Naive thymus-derived CD4-positive, alpha-beta T cell (primary cell): ENCODE measurements around the gene ATAD2B. TPM values are rescaled to one million over a fixed set of nuclear protein-coding genes. Genes with fewer than 3 reads are reported as not detected.
A peak's percentile ranks its signal among the peaks of the same experiment; 100 is the strongest.

ENCODE experiments used
- ATAC-seq: fragments of 150-1000 bp; cut with Tn5 transposase; 2 replicates; pipeline ENCODE4 v1.10.0; 2021; ENCODE audit warnings: mild to moderate bottlenecking, moderate library complexity
- CTCF ChIA-PET: fragments of 350-600 bp; sonication (Branson Sonifier 250); formaldehyde crosslinking; loops from one replicate; lab custom pipeline; 2021; ENCODE audit warnings: antibody characterized with exemption; lab: Charles Lee
- POLR2A ChIA-PET: fragments of 350-600 bp; sonication (Branson Sonifier 250); formaldehyde crosslinking; loops from one replicate; lab custom pipeline; 2021; ENCODE audit warnings: antibody characterized with exemption, inconsistent platforms; lab: Charles Lee
- DNase-seq, 9 donors: peaks; one replicate each; pipeline versions ENCODE4 v3.0.0 to v3.0.0-alpha.2; 2020 to 2022; ENCODE audit warnings: mixed read lengths in 1 of 9
- H3K27ac ChIP-seq: one replicate; pipeline ENCODE4 v1.7.0; 2013; ENCODE audit warnings: mild to moderate bottlenecking, low read depth, low read length, moderate library complexity
- H3K27me3 ChIP-seq, 2 donors: one replicate each; pipeline ENCODE4 v1.7.0; 2013; ENCODE audit warnings: low read length in 2 of 2, mild to moderate bottlenecking in 2 of 2, moderate library complexity in 2 of 2; ENCODE audit not compliant: control insufficient read depth in 2 of 2, insufficient read depth in 2 of 2
- H3K36me3 ChIP-seq, 3 experiments: 1 replicate in 2 of 3; 2 replicates in 1 of 3; pipeline ENCODE4 v1.7.0; 2013; ENCODE audit warnings: low read length in 3 of 3, mild to moderate bottlenecking in 3 of 3, moderate library complexity in 1 of 3; ENCODE audit not compliant: insufficient read depth in 3 of 3, control insufficient read depth in 2 of 3
- H3K4me1 ChIP-seq, 2 donors: one replicate each; pipeline ENCODE4 v1.7.0; 2013; ENCODE audit warnings: low read length in 2 of 2, mild to moderate bottlenecking in 2 of 2, moderate library complexity in 1 of 2; ENCODE audit not compliant: control insufficient read depth in 2 of 2, insufficient read depth in 2 of 2
- H3K4me3 ChIP-seq: 2 replicates; pipeline ENCODE4 v1.7.0; 2013; ENCODE audit warnings: mild to moderate bottlenecking, low read length
- H3K9me3 ChIP-seq, 3 experiments: 1 replicate in 2 of 3; 2 replicates in 1 of 3; pipeline ENCODE4 v1.7.0; 2013; ENCODE audit warnings: low read length in 3 of 3; ENCODE audit not compliant: control insufficient read depth in 2 of 3
- H3K27ac Mint-ChIP-seq, 9 donors: one replicate each; pipeline ENCODE4 v1.8.0; 2020 to 2022; ENCODE audit warnings: mixed read lengths in 9 of 9, mild to moderate bottlenecking in 8 of 9, moderate library complexity in 5 of 9, inconsistent platforms in 2 of 9
- H3K27me3 Mint-ChIP-seq, 5 donors: one replicate each; pipeline ENCODE4 v1.8.0; 2021 to 2022; ENCODE audit warnings: mixed read lengths in 5 of 5, mild to moderate bottlenecking in 1 of 5
- H3K36me3 Mint-ChIP-seq, 5 donors: one replicate each; pipeline ENCODE4 v1.8.0; 2020 to 2022; ENCODE audit warnings: mixed read lengths in 5 of 5, mild to moderate bottlenecking in 3 of 5, inconsistent platforms in 1 of 5
- H3K4me1 Mint-ChIP-seq, 7 donors: one replicate each; pipeline ENCODE4 v1.8.0; 2020 to 2022; ENCODE audit warnings: mixed read lengths in 7 of 7, mild to moderate bottlenecking in 3 of 7, inconsistent platforms in 1 of 7
- H3K4me3 Mint-ChIP-seq, 10 donors: one replicate each; pipeline ENCODE4 v1.8.0; 2020 to 2022; ENCODE audit warnings: mild to moderate bottlenecking in 10 of 10, mixed read lengths in 10 of 10, moderate library complexity in 6 of 10, inconsistent platforms in 2 of 10
- H3K9me3 Mint-ChIP-seq, 11 donors: one replicate each; pipeline ENCODE4 v1.8.0; 2020 to 2022; ENCODE audit warnings: mixed read lengths in 11 of 11, mild to moderate bottlenecking in 4 of 11, inconsistent platforms in 1 of 11, moderate library complexity in 1 of 11
- intact Hi-C, 2 donors: fragments of 100-400 bp; cut with micrococcal nuclease; formaldehyde crosslinking; loops; one replicate each; pipeline ENCODE4 v1.15.1; 2023
- polyA plus RNA-seq, 2 donors: library from polyadenylated mRNA; unstranded; fragments of 300-500 nt; fragmentation: Illumina TruSeq; gene quantifications; one replicate each; pipeline ENCODE4 v1.2.3, GENCODE V29; 2021
- total RNA-seq, 6 experiments: library from RNA in 5 of 6; stranded (reverse) in 5 of 6; gene quantifications; 1 replicate in 5 of 6; 2 replicates in 1 of 6; pipeline ENCODE4 v1.2.3 and lab custom pipeline; 2021 to 2026

ATAD2B gene
- total and polyA plus RNA-seq, 7 experiments from 2014 or later, result 10.2 to 55.8 (median 38.0) TPM

GRCh38 chr2:23813438-23813837, 113.5 kb downstream of the ATAD2B start:
- ATAC-seq, result no peak
- H3K36me3 Mint-ChIP-seq, result peaks cover 9 to 37% (median 21%) of the 10 kb centered on the region in 5 donors
- H3K4me3 Mint-ChIP-seq, result no peak overlapping the region

GRCh38 chr2:23809150-23809549, 117.8 kb downstream of the ATAD2B start:
- Histone ChIP-seq H3K9me3 (no peaks in the 10 kb centered on the region), H3K27ac (no peak overlapping the region), H3K4me3 (no peak overlapping the region), H3K4me1 (no peaks in the 10 kb centered on the region), H3K27me3 (no peaks in the 10 kb centered on the region), H3K36me3 (peaks cover 0 to 5% (median 3%) of the 10 kb centered on the region in 3 experiments)
- peak overlapping the region in 1 of 9 donors; percentile 57 for H3K27ac Mint-ChIP-seq
- peaks cover 4 to 28% (median 19%) of the 10 kb centered on the region in 5 donors for H3K36me3 Mint-ChIP-seq
- no peaks in the 10 kb centered on the region for H3K9me3 Mint-ChIP-seq
- POLR2A ChIA-PET, result no interaction called here
- DNase-seq (no peak), ATAC-seq (no peak)
- CTCF ChIA-PET, result no interaction called here
- H3K27me3 Mint-ChIP-seq, result no peaks in the 10 kb centered on the region
- intact Hi-C loops, result no loop called here
- no peak overlapping the region for H3K4me3 Mint-ChIP-seq
- peaks cover 0 to 6% (median 0%) of the 10 kb centered on the region in 7 donors for H3K4me1 Mint-ChIP-seq

More at GRCh38 chr2:23813438-23813837, 113.5 kb downstream of the ATAD2B start:
- Histone ChIP-seq H3K4me1 (no peaks in the 10 kb centered on the region), H3K27ac (no peak overlapping the region), H3K9me3 (no peaks in the 10 kb centered on the region), H3K27me3 (no peaks in the 10 kb centered on the region), H3K36me3 (peaks cover 0 to 23% (median 3%) of the 10 kb centered on the region in 3 experiments), H3K4me3 (no peak overlapping the region)
- intact Hi-C loops, result no loop called here
- Mint-ChIP-seq H3K4me1 (peaks cover 0 to 6% (median 0%) of the 10 kb centered on the region in 7 donors), H3K27ac (no peak overlapping the region), H3K9me3 (no peaks in the 10 kb centered on the region), H3K27me3 (no peaks in the 10 kb centered on the region)
- ChIA-PET CTCF (interaction anchor here (0.6 kb wide), 1 partner anchor 37 kb away, joined by 3 read pairs; no protein-coding TSS in a partner anchor), POLR2A (no interaction called here)
- no peak for DNase-seq

- H3K4me1 Mint-ChIP-seq, result peaks cover 0 to 6% (median 0%) of the 10 kb centered on the region in 7 donors
- no peak for ATAC-seq
- ChIA-PET CTCF (interaction anchor here (0.6 kb wide), 1 partner anchor 64 kb away, joined by 3 read pairs; no protein-coding TSS in a partner anchor), POLR2A (interaction anchor here (0.7 kb wide), 1 partner anchor 316 kb away, joined by 3 read pairs; no protein-coding TSS in a partner anchor)
- H3K4me3 Mint-ChIP-seq, result no peak overlapping the region
- Histone ChIP-seq H3K4me1 (no peaks in the 10 kb centered on the region), H3K4me3 (no peak overlapping the region), H3K27me3 (no peaks in the 10 kb centered on the region), H3K27ac (no peak overlapping the region), H3K9me3 (no peaks in the 10 kb centered on the region), H3K36me3 (peaks cover 0 to 5% (median 3%) of the 10 kb centered on the region in 3 experiments)
- H3K27ac Mint-ChIP-seq, result no peak overlapping the region
- intact Hi-C loops, result no loop called here
- no peaks in the 10 kb centered on the region for H3K27me3 Mint-ChIP-seq
- peaks cover 4 to 32% (median 19%) of the 10 kb centered on the region in 5 donors for H3K36me3 Mint-ChIP-seq
- no peak for DNase-seq
- no peaks in the 10 kb centered on the region for H3K9me3 Mint-ChIP-seq
These were observed 120.2 kb downstream of the ATAD2B start for GRCh38 chr2:23806665-23807249.

GRCh38 chr2:23806201-23806600, 120.7 kb downstream of the ATAD2B start:
- Mint-ChIP-seq H3K9me3 (no peaks in the 10 kb centered on the region), H3K4me3 (no peak overlapping the region), H3K4me1 (peaks cover 0 to 6% (median 0%) of the 10 kb centered on the region in 7 donors), H3K27ac (no peak overlapping the region), H3K36me3 (peaks cover 4 to 31% (median 19%) of the 10 kb centered on the region in 5 donors), H3K27me3 (no peaks in the 10 kb centered on the region)
- intact Hi-C loops, result no loop called here
- H3K9me3 ChIP-seq, result no peaks in the 10 kb centered on the region
- H3K36me3 ChIP-seq, result peaks cover 0 to 3% (median 2%) of the 10 kb centered on the region in 3 experiments
- no peaks in the 10 kb centered on the region for H3K27me3 ChIP-seq
- ATAC-seq, result no peak
- H3K4me3 ChIP-seq, result no peak overlapping the region
- H3K4me1 ChIP-seq, result no peaks in the 10 kb centered on the region
- DNase-seq, result no peak
- ChIA-PET CTCF (interaction anchor here (0.6 kb wide), 1 partner anchor 63 kb away, joined by 3 read pairs; no protein-coding TSS in a partner anchor), POLR2A (interaction anchor here (0.7 kb wide), 1 partner anchor 316 kb away, joined by 3 read pairs; no protein-coding TSS in a partner anchor)
- H3K27ac ChIP-seq, result no peak overlapping the region

- Histone ChIP-seq H3K27ac (no peak overlapping the region), H3K9me3 (no peaks in the 10 kb centered on the region), H3K27me3 (no peaks in the 10 kb centered on the region), H3K4me1 (no peaks in the 10 kb centered on the region), H3K4me3 (no peak overlapping the region), H3K36me3 (peaks cover 0 to 1% (median 0%) of the 10 kb centered on the region in 3 experiments)
- intact Hi-C loops, result no loop called here
- Mint-ChIP-seq H3K4me3 (no peak overlapping the region), H3K27me3 (no peaks in the 10 kb centered on the region), H3K9me3 (no peaks in the 10 kb centered on the region), H3K27ac (peak overlapping the region in 1 of 9 donors; percentile 63), H3K36me3 (peaks cover 0 to 28% (median 16%) of the 10 kb centered on the region in 5 donors), H3K4me1 (peaks cover 0 to 2% (median 0%) of the 10 kb centered on the region in 7 donors)
- ATAC-seq (no peak), DNase-seq (no peak)
- ChIA-PET CTCF (no interaction called here), POLR2A (interaction anchor here (0.7 kb wide), 1 partner anchor 30 kb away, joined by 3 read pairs; no protein-coding TSS in a partner anchor)
These were observed 122.9 kb downstream of the ATAD2B start for GRCh38 chr2:23803965-23804542.

GRCh38 chr2:23803264-23803964, 123.5 kb downstream of the ATAD2B start:
- H3K4me3 Mint-ChIP-seq, result no peak overlapping the region
- Histone ChIP-seq H3K27me3 (no peaks in the 10 kb centered on the region), H3K4me3 (no peak overlapping the region), H3K9me3 (no peaks in the 10 kb centered on the region), H3K4me1 (no peaks in the 10 kb centered on the region), H3K27ac (no peak overlapping the region), H3K36me3 (peaks cover 0 to 4% (median 2%) of the 10 kb centered on the region in 3 experiments)
- H3K36me3 Mint-ChIP-seq, result peaks cover 0 to 35% (median 16%) of the 10 kb centered on the region in 5 donors
- H3K4me1 Mint-ChIP-seq, result peaks cover 0 to 2% (median 0%) of the 10 kb centered on the region in 7 donors
- no peak for ATAC-seq
- H3K27ac Mint-ChIP-seq, result peak overlapping the region in 1 of 9 donors; percentile 13
- H3K27me3 Mint-ChIP-seq, result no peaks in the 10 kb centered on the region
- no peak for DNase-seq
- H3K9me3 Mint-ChIP-seq, result no peaks in the 10 kb centered on the region
- CTCF ChIA-PET, result interaction anchor here (0.9 kb wide), 1 partner anchor 20 kb away, joined by 5 read pairs; no protein-coding TSS in a partner anchor
- POLR2A ChIA-PET, result interaction anchor here (0.7 kb wide), 1 partner anchor 12 kb away, joined by 3 read pairs; no protein-coding TSS in a partner anchor
- intact Hi-C loops, result no loop called here
